GM21447 (cell line): ENCODE measurements around the gene LYRM4.

ENCODE experiments used
- ATAC-seq: cut with Tn5 transposase; IDR thresholded peaks from one replicate; pipeline ENCODE4 v1.9.1; 2021; ENCODE audit not compliant: unreplicated experiment

Gene LYRM4

DNA sequence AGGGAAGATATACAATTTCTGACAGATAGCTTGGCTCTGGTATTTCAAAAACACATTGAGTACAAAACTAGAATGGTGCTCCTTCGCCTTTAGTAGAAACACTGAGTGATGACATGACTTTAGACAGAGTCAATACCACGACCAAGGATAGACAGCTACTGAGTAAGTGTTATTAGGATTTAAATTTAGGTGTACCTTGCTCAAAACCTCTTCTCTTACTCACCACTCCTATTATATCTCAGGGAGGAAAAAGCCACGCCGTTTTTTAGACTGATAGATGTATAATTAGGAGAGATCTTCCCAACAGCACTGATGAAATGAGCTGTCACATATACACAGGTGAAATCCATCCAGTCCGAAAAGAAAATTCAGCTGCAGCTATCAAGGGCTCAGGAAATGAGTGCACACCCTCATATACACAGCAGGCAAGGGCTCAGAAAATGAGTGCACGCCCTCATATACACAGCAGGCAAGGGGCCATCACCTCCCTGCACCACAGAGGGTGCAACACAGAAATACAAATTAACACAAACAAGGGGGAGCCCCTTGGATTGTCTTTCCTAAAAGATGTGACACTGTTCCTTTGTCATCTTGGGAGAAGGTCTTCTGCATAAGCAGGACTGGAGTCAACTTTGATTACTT, 53.7 kb downstream of the LYRM4 start:
- ATAC-seq: no peak

DNA sequence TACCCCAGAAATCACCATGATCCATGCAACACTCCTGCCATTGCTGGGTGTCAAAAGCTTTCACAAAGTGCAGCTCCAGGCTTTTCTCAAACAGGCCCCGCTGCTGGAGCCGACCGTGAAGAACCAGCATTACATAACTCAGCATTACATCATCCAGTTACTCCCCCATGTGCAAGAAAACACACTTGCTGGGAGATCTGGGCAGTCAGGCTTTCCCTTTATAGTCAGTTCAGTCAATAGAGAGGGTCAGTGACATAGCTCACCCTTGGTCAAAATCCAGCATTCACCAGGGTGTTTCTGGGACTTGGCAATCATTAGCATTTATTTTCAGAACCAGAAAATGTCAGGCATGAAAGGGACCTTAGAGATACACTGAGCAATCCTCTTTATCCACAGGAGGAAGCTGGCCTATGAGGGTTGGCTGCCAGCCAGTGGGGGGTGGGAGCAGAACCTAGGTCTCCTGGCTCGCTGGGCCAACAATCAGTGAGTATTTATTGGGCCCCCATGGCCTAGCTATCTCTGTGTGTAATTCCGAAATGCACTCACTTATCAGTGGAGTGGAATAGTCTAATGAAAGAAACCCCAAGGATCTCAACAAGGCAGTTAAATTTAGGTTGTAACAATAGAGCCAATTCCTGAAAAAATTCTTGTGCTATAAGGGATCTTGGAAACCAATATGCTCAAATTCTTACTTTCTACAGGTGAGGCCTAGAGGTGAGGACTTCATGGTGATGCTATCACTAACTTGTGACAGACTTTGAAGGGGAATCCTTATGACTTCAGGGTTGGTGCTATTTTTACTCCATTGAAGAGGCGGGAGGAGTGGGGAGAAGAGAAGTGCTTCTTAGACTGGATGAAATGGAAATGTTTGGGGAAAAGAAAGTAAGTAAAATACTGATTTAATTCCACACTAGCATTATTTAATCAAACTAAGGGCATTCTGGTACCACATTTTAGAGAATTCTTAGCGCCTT, 54.6 kb downstream of the LYRM4 start:
- no peak for ATAC-seq

DNA sequence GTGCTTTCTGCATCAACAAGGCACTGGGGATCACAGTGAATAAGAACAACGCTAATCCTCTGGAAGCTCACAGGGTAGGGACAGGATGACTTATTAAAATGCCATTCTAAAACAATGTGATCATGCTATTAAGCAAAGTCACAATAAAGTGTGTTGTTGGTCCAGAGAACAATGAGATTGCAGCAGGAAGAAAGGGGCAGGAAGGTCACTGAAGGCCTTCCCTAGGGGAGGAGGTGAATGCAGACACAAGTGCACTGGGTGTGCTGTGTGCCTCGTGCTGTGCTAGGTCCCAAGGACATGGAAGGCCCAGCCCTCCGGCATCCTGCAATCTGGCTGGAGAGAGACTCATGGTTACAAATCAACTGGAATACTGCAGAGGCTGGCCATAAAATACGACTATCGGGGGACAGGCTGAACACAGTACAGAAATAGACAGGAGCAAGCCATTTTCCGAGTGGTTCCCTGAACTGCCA, 55.7 kb downstream of the LYRM4 start:
- no peak for ATAC-seq

DNA sequence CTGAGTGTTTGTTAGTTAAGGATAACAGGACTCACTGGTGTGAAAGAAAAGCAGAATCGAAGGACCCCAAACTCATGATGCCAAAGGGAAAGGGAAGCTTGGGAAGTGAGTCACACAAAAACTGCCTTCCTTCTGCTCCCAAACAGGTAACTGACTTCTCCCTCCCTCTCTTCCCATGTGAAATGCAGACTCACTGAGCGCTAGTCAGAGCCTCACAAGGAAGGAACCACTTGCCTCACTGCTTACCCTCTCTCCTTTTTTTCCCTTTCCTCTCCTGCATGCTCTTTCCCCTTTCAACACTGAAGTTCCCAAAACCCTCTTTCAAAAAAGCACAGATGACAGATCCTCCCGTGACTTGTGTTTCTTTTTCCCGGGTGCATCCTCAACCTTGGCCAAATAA, 56.4 kb downstream of the LYRM4 start:
- ATAC-seq: no peak

DNA sequence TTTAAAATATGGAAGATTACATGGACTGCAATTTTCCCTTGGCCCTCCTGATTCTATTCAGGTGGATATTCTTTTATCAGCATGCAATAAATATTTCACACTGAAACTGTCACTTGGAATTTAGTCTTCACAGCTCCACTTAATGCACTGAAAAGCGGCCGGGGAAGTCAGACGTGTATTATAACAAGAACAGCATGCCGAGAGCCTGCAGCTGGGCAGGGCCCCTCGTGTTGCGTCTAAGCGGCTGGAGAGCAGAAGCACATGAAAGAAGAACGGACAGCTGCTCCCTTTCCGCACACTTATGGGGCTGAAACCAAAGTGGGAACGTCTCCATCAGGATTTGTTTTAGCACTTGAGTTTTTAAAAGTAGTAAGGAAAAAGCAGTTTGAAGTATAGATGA, 57.2 kb downstream of the LYRM4 start:
- no peak for ATAC-seq

DNA sequence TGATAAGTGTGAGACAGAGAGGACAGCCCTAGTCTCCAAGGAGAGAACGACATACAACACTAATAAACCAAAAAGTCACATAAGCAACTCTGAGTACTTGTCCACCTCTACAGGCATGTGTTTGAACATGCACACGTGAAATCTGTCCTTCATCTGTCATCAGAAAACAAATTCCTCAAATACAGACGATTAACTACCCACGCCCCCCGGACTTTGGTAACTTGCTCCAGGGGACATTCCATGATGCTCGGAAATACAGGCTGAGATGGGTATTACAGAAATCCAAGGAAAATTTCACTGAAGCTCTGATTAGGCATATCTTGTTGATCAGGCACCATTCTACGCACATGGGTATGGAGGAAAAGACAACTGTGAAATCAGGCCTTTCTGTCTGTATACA, 57.8 kb downstream of the LYRM4 start:
- no peak for ATAC-seq

DNA sequence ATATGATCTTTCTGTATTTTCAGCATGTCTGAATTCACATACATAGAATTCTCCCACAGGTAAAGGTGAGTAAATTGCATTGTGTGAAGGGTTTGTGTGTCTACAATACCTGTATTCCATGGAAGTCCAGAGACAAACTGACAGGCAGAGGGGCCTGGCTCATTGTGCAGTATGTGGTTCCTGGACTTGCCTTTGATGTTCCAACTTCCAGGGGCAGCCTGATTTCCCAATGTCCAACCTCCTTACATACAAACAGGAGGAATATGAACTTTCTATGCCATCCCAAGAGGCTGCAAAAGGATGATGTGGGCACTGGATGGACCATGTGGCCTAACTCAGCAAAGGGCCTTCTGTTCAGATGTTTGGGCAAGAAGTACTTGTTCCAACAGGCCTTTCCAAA, 58.5 kb downstream of the LYRM4 start:
- no peak for ATAC-seq

DNA sequence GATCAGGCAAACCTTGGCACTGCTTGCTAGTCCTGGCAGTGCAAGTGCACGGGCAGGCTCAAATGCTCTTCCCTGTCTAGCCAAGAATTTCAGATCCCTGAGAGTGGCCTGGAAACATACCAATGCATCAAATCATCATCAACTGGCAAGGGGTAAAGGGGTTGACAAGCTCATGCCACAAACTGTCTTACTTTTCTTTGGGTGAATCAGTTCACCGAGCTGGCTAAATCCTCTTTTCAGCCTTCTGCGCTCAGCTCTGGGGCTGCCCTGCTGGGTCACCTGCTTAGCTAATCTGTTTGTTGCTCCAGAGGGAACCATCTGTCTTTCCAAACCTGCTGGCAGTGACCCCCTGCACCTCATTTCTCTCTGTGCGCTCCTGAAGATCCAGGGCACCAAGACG, 59.5 kb downstream of the LYRM4 start:
- ATAC-seq: no peak

DNA sequence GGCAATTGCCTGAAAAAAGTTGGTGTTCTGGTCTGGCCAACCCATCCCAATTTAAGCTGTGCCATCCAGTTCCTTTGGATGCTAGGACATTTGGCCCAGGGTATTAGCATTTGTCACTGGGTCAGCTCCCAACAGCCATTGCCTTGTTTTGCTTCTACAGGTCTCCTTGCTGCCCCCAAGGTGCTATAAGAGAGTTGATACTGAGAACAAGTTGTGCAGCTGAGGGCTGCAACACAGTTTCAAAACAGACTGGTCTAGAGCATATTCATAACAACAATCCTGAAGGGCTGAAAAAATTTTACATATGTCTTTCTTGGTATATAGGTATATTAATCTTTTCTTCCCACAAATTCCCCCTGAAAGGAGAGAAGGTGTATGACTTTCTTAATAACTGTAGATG, 61.0 kb downstream of the LYRM4 start:
- ATAC-seq: no peak

DNA sequence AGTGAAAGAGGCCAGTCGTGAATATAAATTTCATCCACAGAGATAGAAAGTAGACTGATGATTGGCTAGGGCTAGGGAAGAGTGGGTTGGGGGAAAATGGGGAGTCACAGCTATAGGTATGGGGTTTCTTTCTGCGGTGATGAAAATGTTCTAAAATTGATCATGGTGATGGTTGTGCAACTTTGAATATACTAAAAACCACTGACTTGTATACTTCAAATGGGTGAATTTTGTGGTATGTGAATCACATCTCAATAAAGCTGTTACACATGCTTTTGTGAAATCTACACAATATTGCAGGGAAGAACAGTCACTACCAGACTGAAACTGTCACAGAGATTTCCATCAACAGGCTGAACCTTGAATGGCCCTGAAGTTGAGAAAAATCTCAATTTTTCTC, 61.5 kb downstream of the LYRM4 start:
- ATAC-seq: no peak

DNA sequence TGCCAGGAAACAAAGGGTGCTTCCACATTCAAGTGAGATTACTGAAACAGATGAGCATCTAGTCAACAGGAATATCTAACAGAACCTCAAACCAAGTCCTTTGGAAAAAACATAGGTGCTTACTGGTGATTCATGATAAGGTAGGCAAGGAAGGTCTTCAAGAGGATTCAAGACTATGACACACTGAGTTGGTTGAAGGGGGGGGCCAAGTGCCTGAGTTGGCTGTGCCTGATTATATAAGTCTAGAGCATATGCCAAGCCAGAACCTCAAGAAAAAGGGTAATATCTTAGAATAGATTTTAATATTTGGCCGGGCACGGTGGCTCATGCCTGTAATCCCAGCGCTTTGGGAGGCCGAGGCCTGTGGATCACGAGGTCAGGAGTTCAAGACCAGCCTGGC, 63.7 kb downstream of the LYRM4 start:
- no peak for ATAC-seq

DNA sequence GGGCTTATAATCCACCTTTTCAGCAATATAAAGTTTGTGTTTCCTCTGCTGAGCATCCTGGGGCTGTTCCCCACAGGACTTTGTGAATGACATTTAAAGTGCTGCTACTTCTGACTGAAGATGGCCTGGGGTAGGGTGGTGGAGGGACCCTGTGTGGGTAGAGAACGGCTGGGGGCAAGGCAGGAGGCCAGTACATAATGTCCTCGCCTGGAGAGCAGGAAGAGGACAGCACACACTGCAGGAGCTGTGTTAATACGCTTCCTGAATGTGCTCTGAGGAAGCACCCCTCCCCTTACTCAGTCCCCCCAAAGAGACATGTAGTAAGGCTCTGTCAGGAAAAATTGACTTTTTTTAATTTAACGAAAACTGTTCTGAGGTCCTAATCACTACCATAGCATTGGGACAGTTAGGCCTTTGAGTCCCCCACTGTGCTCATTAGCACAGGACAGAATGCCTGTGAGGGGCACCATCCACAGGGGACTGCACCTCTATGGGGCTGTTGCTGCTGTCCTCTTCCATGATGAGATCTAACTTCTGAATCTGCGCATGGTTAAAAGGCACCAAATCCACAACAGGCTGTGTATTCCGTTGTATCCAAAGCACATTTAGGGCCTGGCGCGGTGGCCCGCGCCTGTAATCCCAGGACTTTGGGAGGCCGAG, 68.5 kb downstream of the LYRM4 start:
- no peak for ATAC-seq

DNA sequence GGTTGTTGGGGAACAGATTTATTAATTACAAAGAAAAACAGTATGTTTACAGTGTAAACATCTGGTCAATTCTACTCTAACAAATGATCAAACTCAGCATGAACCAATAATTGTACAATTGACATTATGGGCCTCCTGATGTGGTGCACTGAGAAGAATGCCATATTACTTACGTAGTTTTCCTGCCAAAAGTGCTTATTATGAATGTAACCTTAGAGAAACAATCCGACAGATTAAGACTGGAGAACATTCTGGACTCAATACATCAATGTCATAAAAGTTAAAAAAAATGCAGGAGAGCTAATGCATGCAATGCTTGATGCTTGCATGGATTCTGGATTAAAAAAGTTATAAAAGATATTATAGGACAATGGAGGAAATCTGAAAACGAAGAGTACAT, 69.0 kb downstream of the LYRM4 start:
- no peak for ATAC-seq

DNA sequence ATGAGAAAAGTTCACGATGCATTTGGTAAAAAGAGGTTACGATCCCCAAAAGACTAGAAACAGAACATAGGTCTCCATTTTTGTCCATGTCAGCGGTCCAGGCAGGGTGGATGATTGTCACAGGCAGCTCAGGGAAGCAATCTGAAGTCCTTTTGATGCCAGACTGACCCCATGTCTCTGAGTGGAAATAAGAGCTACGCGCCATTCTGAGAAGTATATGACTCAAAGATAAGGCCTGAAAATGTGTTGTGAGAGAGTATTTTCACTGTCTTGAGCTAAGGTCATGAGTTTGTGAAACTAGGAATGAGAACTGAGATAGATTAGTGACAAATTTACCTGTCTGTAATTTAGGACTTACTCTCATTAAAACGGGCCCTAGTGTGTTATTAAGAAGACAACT, 69.5 kb downstream of the LYRM4 start:
- ATAC-seq: peak; percentile 63

DNA sequence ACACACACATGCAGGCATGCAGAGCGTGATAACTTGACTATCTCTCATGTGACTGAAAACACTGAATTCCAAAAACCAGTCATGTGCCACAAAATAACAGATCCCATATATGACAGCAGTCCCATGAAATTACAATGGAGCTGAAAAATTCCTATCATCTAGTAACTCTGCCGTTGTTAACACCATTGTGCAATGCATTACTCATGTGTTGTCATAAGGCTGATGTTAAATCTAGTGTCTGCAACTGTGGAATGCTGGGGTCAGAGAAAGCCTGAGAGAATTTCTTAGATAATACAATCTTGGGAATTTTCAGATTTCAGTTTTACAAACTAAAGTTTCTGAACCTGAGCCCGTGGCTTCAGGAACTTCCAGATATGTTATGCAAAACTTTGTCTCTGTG, 70.2 kb downstream of the LYRM4 start:
- ATAC-seq: no peak

DNA sequence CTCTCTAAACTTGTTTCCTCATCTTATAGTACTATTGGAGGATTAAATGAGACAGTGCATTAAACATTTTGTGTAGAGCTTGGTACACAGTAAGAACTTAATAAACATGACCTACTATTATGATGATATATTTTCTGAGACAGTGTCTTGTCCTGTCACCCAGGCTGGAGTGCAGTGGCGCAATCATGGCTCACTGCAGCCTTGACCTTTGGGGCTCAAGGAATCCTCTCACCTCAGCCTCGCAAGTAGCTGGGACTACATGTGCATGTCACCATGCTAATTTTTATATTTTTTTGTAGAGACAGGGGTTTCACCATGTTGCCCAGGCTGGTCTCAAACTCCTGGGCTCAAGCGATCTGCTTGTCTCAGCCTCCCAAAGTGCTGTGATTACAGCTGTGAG, 72.1 kb downstream of the LYRM4 start:
- no peak for ATAC-seq

DNA sequence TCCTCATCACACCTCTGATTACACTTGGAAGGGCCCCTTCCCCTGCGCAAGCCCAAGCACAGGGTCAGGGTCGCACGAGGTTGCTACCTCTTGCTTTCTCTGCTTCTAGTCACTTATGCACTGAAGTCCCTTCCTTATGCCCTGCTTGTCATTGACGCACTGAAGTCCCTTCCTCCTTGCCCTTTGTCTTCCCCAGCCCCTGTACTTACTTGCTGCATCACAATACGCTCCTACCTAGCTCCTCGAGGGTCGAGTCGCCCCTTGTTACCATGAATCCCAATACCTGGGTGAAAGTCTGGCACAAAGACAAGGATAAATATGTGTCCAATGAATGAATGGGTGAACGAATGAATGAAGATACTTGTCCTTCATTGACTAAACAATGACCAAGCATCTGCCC, 75.9 kb downstream of the LYRM4 start:
- ATAC-seq: no peak

DNA sequence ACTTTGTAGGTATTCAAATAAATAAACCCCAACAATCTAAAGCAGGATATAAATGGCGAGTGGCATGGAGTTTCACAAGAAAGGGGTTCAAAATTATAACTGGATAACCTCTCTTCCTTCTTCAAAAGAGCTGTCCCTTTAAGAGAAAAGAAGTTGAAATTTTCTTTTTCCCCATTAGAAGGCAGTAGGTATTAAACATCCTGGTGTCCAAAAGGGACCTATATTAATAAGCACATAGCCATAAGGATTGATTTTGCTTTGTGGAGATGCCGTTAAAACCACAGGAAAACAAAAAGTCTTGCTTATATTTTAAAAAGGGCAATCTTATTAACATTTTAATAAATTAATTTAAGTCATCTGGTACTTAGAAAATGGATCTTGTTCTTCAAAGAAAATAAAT, 76.5 kb downstream of the LYRM4 start:
- no peak for ATAC-seq

DNA sequence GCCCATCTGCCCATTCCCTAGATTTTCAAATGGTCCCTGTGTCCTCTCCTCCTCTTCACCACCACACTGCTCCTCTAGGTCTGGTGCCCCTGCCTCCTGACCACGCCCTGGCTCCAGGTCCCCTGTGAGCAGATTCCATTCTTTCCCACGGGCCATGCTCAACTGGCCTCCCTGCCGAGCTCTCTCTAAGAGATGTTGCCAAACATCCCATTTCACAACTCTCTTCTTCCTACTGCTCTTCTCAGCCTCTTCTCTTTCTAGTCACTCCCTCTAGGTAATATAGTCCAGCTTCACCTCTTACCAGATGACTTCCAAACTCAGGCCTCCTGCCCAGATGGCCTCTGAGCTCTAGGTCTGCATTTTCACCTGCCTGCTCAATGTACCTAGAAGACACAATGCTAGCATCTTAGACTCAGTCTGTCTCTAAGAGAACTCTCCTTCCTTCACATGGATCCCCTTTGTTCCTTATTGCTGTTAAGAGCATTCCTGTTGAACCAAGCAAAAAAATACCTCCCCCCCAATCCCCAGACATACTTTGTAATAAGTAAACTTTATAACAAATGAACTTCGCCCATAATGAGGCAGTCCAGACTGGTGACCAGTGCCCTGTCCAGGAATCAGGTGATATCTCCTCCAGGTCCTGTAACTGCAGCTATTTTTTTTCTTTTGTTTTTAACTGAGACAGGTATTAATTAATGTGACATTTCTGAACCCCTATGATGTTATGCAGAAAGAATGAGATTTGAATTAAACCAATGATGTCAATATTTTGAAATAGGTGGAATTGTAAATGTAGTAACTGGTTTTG, 79.0 kb downstream of the LYRM4 start:
- ATAC-seq: no peak

DNA sequence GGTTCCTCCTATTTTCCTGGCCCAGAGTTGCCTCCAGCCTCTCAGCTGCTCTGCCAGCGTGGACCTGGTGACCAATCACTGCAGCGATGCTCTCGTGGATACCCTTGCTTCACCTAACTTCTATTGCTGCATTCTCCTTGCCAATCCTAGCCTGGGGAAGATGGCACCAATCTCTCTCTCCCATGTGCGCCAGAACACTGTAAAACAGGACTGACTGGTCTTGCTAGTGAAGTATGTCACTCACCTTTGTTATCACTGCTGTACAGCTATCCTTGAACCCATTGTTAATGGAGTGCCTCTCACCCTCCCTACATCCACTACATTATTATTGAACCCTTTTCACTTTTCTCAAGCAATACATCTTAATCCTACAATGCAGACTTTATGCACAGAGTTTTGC, 80.1 kb downstream of the LYRM4 start:
- ATAC-seq: no peak

DNA sequence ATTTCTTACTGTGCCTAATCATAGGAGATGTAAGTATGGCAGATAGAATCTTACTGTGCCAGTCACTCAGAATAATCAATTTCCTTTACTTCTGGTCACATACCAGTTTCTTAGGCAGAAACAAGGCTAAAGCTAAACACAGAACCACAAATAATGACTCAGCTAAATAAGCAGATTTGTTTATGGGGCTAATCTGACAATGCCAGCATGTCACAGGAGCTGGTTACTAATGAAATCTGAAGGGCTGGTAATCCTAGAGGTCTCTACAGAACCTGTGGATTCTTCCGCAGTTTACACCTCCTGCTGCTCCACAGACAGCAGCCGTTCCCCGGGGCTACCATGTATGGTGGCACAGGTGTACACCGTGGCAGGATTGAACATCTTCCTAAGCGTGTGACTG, 80.8 kb downstream of the LYRM4 start:
- no peak for ATAC-seq
